Middle frontal gyrus (tissue), 1 donor: ENCODE measurements around the gene ARMH3.

ENCODE experiments used
- DNase-seq: peaks from one replicate; pipeline ENCODE4 v3.0.0-alpha.2; 2015; ENCODE audit warnings: low spot score; ENCODE audit errors: extremely low spot score

The ARMH3 gene

GRCh38 chr10:101797403-101798059 lies 258.4 kb downstream of the ARMH3 start:
- no peak for DNase-seq
